Hepatocyte (in vitro differentiated cells): ENCODE measurements around the gene FEZ2.

Source experiments
- CTCF ChIP-seq: fragments of 200-600 bp; sonication (generic); IDR thresholded peaks from 2 replicates; pipeline ENCODE4 v1.5.1; 2016; ENCODE audit warnings: antibody characterized with exemption, mild to moderate bottlenecking; ENCODE audit not compliant: poor library complexity
- EZH2 ChIP-seq: fragments of 200-600 bp; sonication (generic); IDR thresholded peaks from 2 replicates; pipeline ENCODE4 v1.6.1; 2016; ENCODE audit warnings: antibody characterized with exemption, mild to moderate bottlenecking, borderline replicate concordance

- TF ChIP-seq CTCF (no peak), EZH2 (no peak)
These were observed 48.8 kb downstream of the FEZ2 start for GRCh38 chr2:36549165-36549574.
